Left renal cortex interstitium (tissue), 4 donors: ENCODE results near the gene ZNF512. TPM values are rescaled to one million over a fixed set of nuclear protein-coding genes. Genes with fewer than 3 reads are reported as not detected.

Experiments
- polyA plus RNA-seq, 4 donors: library from polyadenylated mRNA; unstranded; fragments of 120-200 nt; gene quantifications; one replicate each; pipeline ENCODE4 v1.2.1, GENCODE V29; 2013; ENCODE audit not compliant: insufficient read length in 4 of 4

ZNF512 gene
- polyA plus RNA-seq, 4 donors, result 66.1 to 84.9 (median 75.4) TPM

Other genes starting within 250 kb of the ZNF512 start
- 10 to 100 TPM; 65.4 to 82.3 (median 73.2) TPM for gene GTF3C2, start 226.3 kb upstream of the ZNF512 start, polyA plus RNA-seq
- 10 to 100 TPM; 44.1 to 58.6 (median 52.8) TPM for gene EIF2B4, start 212.7 kb upstream of the ZNF512 start, polyA plus RNA-seq
- 100 to 1,000 TPM in 3 of 4 donors, 10 to 100 TPM in 1; 99.0 to 127 (median 108) TPM for gene SNX17, start 212.4 kb upstream of the ZNF512 start, polyA plus RNA-seq
- gene ZNF513, start 202.3 kb upstream of the ZNF512 start, polyA plus RNA-seq, result 10 to 100 TPM; 16.4 to 28.5 (median 21.2) TPM
- gene PPM1G, start 173.5 kb upstream of the ZNF512 start, polyA plus RNA-seq, result 10 to 100 TPM; 87.3 to 98.8 (median 92.5) TPM
- 100 to 1,000 TPM; 125 to 146 (median 132) TPM for gene NRBP1, start 154.4 kb upstream of the ZNF512 start, polyA plus RNA-seq
- gene KRTCAP3, start 140.7 kb upstream of the ZNF512 start, polyA plus RNA-seq, result 10 to 100 TPM in 1 of 4 donors, 1 to 10 TPM in 3; 7.4 to 11.5 (median 8.2) TPM
- gene IFT172, start 93.3 kb upstream of the ZNF512 start, polyA plus RNA-seq, result 10 to 100 TPM; 33.3 to 78.8 (median 49.9) TPM
- gene FNDC4, start 87.8 kb upstream of the ZNF512 start, polyA plus RNA-seq, result 10 to 100 TPM in 1 of 4 donors, 1 to 10 TPM in 3; 7.1 to 10.9 (median 8.8) TPM
- under 1 TPM in 2 of 4 donors, not detected in 2; 0.16 to 0.28 TPM for gene GCKR, start 86.2 kb upstream of the ZNF512 start, polyA plus RNA-seq
- gene CCDC121, start 46.0 kb downstream of the ZNF512 start, polyA plus RNA-seq, result 10 to 100 TPM; 11.0 to 14.7 (median 11.5) TPM
- 10 to 100 TPM; 52.3 to 66.8 (median 58.8) TPM for gene GPN1, start 46.0 kb downstream of the ZNF512 start, polyA plus RNA-seq
- gene SUPT7L, start 80.6 kb downstream of the ZNF512 start, polyA plus RNA-seq, result 10 to 100 TPM; 49.5 to 72.8 (median 59.2) TPM
- gene SLC4A1AP, start 80.8 kb downstream of the ZNF512 start, polyA plus RNA-seq, result 10 to 100 TPM; 30.3 to 41.6 (median 34.9) TPM
- 100 to 1,000 TPM; 141 to 180 (median 157) TPM for gene MRPL33, start 188.7 kb downstream of the ZNF512 start, polyA plus RNA-seq